ENCODE measurements around the gene RNF144B. TPM values are rescaled to one million over a fixed set of nuclear protein-coding genes. Genes with fewer than 3 reads are reported as not detected.

RNF144B gene
- total and polyA plus RNA-seq, 9 of the 15 experiments (the other 6 are each of a cell fraction or from before 2014, with no cell fraction given) = 0.01 TPM; not detected in 8

DNA sequence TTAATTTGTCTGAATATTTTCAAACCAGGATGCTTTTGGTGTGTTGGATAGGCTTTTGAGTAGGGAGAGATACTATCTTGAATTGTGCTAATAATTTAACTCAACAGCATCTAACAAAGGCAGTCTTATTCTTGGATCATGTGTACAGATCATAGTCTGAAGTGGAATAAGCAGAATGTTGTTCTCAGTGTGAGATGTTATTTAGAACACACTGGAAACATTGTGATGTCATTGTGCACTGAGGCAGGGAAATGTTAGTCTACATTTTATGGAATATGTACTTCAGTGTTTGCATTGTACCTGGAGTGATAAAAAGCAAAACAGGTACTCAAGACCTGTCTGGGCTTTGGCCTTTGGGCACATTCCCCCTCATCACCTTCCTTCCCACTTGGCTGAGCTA, 35.0 kb downstream of the RNF144B start (continued):
- no peak for TF ChIP-seq DMBX1 (CRISPR knock-in tag; IDR thresholded peaks at IDR 0.05; ENCODE audit: borderline replicate concordance)
- TF ChIP-seq FOXA1 (IDR thresholded peaks at IDR 0.05; ENCODE audit: borderline replicate concordance) = no peak
- no peak for TF ChIP-seq DEAF1 (CRISPR knock-in tag; IDR thresholded peaks at IDR 0.05)

GRCh38 chr6:18423426-18423825, 36.3 kb downstream of the RNF144B start:
- no peak overlapping the region for H3K4me3 ChIP-seq
- no peaks in the 10 kb centered on the region for H3K4me1 ChIP-seq (replicated peaks in 1 of 2; ENCODE audit: control insufficient read depth in 2 of 2, insufficient read depth in 2 of 2, low read length in 2 of 2)
- FAIRE-seq (no peak), ATAC-seq (no peak), DNase-seq (ENCODE audit: extremely low read depth in 1 of 4, low spot score in 3 of 4) (no peak)
- no peaks in the 10 kb centered on the region for H3K9me1 ChIP-seq (ENCODE audit: control insufficient read depth, insufficient read depth, low read length)
- TF ChIP-seq, protein P1, sequence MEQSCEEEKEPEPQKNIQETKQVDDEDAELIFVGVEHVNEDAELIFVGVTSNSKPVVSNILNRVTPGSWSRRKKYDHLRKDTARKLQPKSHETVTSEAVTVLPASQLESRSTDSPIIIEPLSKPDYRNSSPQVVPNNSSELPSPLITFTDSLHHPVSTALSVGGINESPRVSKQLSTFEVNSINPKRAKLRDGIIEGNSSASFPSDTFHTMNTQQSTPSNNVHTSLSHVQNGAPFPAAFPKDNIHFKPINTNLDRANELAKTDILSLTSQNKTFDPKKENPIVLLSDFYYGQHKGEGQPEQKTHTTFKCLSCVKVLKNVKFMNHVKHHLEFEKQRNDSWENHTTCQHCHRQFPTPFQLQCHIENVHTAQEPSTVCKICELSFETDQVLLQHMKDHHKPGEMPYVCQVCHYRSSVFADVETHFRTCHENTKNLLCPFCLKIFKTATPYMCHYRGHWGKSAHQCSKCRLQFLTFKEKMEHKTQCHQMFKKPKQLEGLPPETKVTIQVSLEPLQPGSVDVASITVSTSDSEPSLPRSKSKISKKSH (CRISPR knock-in tag; IDR thresholded peaks at IDR 0.05) = no peak
- TF ChIP-seq KAT8 (IDR thresholded peaks at IDR 0.05; ENCODE audit: low read depth) = no peak
- TF ChIP-seq ARNT (IDR thresholded peaks at IDR 0.05) = no peak
- BruUV-seq (replicated peaks) = no TSS peak
- intact Hi-C loops (cut with micrococcal nuclease) = no loop called here
- H2AFZ ChIP-seq (ENCODE audit: low read depth, low read length) = no peak overlapping the region
- H3K9me3 ChIP-seq (replicated peaks; ENCODE audit: control insufficient read depth, insufficient read depth, low read depth, low read length) = no peaks in the 10 kb centered on the region
- H3K79me2 ChIP-seq (ENCODE audit: control insufficient read depth, insufficient read depth, low read length) = no peaks in the 10 kb centered on the region
- no peak overlapping the region for H3K4me2 ChIP-seq (ENCODE audit: insufficient read depth, low read length)
- ChIA-PET CTCF (ENCODE audit: low intra/inter-chr PET ratio) (no interaction called here), POLR2A (no interaction called here)
- H3K27me3 ChIP-seq (ENCODE audit: control insufficient read depth in 2 of 2, insufficient read depth in 2 of 2, low read length in 2 of 2) = no peaks in the 10 kb centered on the region
- no peaks in the 10 kb centered on the region for H4K20me1 ChIP-seq (replicated peaks; ENCODE audit: control insufficient read depth, insufficient read depth, low read length)
- in situ Hi-C loops (cut with MboI) = no loop called here
- no peak overlapping the region for H3K9ac ChIP-seq (ENCODE audit: insufficient read depth in 1 of 2, low read depth in 2 of 2, low read length in 2 of 2)
- no peaks in the 10 kb centered on the region for H3K36me3 ChIP-seq (ENCODE audit: control insufficient read depth, insufficient read depth, low read length)
- no peak overlapping the region for H3K27ac ChIP-seq (ENCODE audit: extremely low read depth, low read depth, low read length)
- 1% methylated on average over 3 of the region's 3 CpGs for WGBS (ENCODE audit: insufficient coverage, low coverage, missing lambda C conversion rate)

Data from K562 (cell line).